Colonic mucosa (tissue), 4 donors: Measurements from ENCODE around the gene AGTR2. TPM values are rescaled to one million over a fixed set of nuclear protein-coding genes. Genes with fewer than 3 reads are reported as not detected.
A peak's percentile ranks its signal among the peaks of the same experiment; 100 is the strongest.
"Not testable (repeated sequence)": the region's sequence is repeated elsewhere in the genome, so short reads cannot be mapped to it uniquely, and the experiment has no call there.

Source experiments
- DNase-seq: peaks from one replicate; pipeline ENCODE4 v3.0.0-alpha.2; 2020
- H3K27ac ChIP-seq: fragments of 200-600 bp; one replicate; pipeline ENCODE4 v1.8.0; 2021
- H3K27me3 ChIP-seq: fragments of 200-600 bp; one replicate; pipeline ENCODE4 v1.8.0; 2021
- H3K36me3 ChIP-seq: fragments of 200-600 bp; one replicate; pipeline ENCODE4 v1.8.0; 2021
- H3K4me1 ChIP-seq: fragments of 200-600 bp; one replicate; pipeline ENCODE4 v1.8.0; 2021; ENCODE audit warnings: mild to moderate bottlenecking
- H3K4me3 ChIP-seq: fragments of 200-600 bp; one replicate; pipeline ENCODE4 v1.8.0; 2021
- H3K9ac ChIP-seq, 2 donors: one replicate each; pipeline ENCODE4 v1.7.0; 2013; ENCODE audit warnings: control low read depth in 2 of 2, low read depth in 2 of 2, low read length in 2 of 2
- H3K9me3 ChIP-seq: fragments of 200-600 bp; one replicate; pipeline ENCODE4 v1.8.0; 2021
- intact Hi-C: fragments of 100-400 bp; cut with DNase I; formaldehyde crosslinking; loops from one replicate; pipeline ENCODE4 v1.14.1; 2022
- total RNA-seq, 2 donors: library from RNA; stranded (reverse); fragmentation: NEBNext Ultra II Directional in 1 of 2; extraction: Animal tissue kit (Norgen Biotek cat#: 25700) in 1 of 2; gene quantifications; one replicate each; pipeline ENCODE4 v1.2.1, GENCODE V29; 2021
- TF ChIP-seq, protein P1 (sequence below): fragments of 200-600 bp; IDR thresholded peaks from one replicate; pipeline ENCODE4 v1.8.0; 2022; ENCODE audit warnings: antibody characterized with exemption, mild to moderate bottlenecking
- donor health status: healthy.
- donor health status: DM: no; HTN: no; CAD: no.
- donor health status: DM: no; HTN: no; CAD: no.

Gene AGTR2
- total RNA-seq, 2 donors from 2014 or later = 0.11 TPM; not detected in 1

GRCh38 chrX:116185163-116185562, 14.6 kb downstream of the AGTR2 start:
- DNase-seq = no peak
- TF ChIP-seq, protein P1, sequence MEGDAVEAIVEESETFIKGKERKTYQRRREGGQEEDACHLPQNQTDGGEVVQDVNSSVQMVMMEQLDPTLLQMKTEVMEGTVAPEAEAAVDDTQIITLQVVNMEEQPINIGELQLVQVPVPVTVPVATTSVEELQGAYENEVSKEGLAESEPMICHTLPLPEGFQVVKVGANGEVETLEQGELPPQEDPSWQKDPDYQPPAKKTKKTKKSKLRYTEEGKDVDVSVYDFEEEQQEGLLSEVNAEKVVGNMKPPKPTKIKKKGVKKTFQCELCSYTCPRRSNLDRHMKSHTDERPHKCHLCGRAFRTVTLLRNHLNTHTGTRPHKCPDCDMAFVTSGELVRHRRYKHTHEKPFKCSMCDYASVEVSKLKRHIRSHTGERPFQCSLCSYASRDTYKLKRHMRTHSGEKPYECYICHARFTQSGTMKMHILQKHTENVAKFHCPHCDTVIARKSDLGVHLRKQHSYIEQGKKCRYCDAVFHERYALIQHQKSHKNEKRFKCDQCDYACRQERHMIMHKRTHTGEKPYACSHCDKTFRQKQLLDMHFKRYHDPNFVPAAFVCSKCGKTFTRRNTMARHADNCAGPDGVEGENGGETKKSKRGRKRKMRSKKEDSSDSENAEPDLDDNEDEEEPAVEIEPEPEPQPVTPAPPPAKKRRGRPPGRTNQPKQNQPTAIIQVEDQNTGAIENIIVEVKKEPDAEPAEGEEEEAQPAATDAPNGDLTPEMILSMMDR = no peak
- intact Hi-C loops = no loop called here

DNA sequence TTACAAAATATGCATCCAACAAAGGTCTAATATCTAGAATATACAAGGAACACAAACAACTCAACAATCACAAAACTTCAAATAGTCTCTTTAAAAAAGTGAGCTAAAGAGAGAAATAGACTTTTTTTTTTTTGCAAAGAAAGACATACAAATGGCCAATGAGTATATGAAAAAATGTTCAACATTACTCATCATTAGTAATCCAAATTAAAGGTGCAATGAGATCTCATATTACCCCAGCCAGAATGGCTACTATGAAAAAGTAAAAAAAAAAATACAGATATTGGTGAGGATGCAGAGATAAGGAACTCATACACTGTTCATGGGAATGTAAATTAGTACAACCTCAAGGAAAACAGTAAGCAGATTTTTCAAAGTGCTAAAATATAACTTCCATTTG, 24.1 kb downstream of the AGTR2 start:
- DNase-seq = no peak
- Histone ChIP-seq H3K27ac (no peak overlapping the region), H3K4me3 (no peak overlapping the region), H3K27me3 (no peaks in the 10 kb centered on the region), H3K9ac (no peak overlapping the region), H3K4me1 (no peaks in the 10 kb centered on the region), H3K36me3 (no peaks in the 10 kb centered on the region), H3K9me3 (no peaks in the 10 kb centered on the region)
- intact Hi-C loops = no loop called here
- TF ChIP-seq, protein P1 = no peak

More at GRCh38 chrX:116185163-116185562, 14.6 kb downstream of the AGTR2 start:
- no peak overlapping the region for H3K27ac ChIP-seq
- H3K9ac ChIP-seq = no peak overlapping the region
- no peaks in the 10 kb centered on the region for H3K27me3 ChIP-seq
- H3K9me3 ChIP-seq = no peaks in the 10 kb centered on the region
- no peaks in the 10 kb centered on the region for H3K4me1 ChIP-seq
- H3K36me3 ChIP-seq = no peaks in the 10 kb centered on the region
- H3K4me3 ChIP-seq = no peak overlapping the region

- intact Hi-C loops = no loop called here
- H3K9me3 ChIP-seq = no peaks in the 10 kb centered on the region
- no peak for DNase-seq
- H3K36me3 ChIP-seq = no peaks in the 10 kb centered on the region
- TF ChIP-seq, protein P1 = no peak
- H3K9ac ChIP-seq = no peak overlapping the region
- H3K27me3 ChIP-seq = peaks cover 2% of the 10 kb centered on the region
- H3K4me3 ChIP-seq = no peak overlapping the region
- H3K27ac ChIP-seq = no peak overlapping the region
- H3K4me1 ChIP-seq = no peaks in the 10 kb centered on the region
Measured at GRCh38 chrX:116198235-116198634, 27.7 kb downstream of the AGTR2 start.

DNA sequence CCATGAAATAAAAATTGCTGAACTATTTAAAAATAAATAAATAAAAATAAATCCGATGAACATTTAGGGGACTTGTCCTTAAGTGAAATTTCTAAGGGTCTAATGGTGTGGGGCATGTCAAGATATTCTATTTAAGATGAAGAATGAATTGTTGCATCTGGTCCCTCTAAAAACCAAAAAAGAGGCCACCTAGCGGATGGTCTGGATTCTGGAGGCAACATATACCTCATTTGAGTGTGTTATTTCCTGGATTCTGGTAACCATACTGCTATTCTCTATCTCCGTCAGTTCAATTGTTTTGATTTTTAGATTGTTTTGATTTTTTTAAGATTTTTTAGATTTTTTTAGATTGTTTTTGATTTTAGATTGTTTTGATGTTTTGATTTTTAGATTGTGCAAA, 28.3 kb downstream of the AGTR2 start:
- H3K9me3 ChIP-seq = no peaks in the 10 kb centered on the region
- H3K27me3 ChIP-seq = peaks cover 2% of the 10 kb centered on the region
- H3K36me3 ChIP-seq = no peaks in the 10 kb centered on the region
- no peak for DNase-seq
- TF ChIP-seq, protein P1 = no peak
- no peak overlapping the region for H3K4me3 ChIP-seq
- no peaks in the 10 kb centered on the region for H3K4me1 ChIP-seq
- intact Hi-C loops = no loop called here
- no peak overlapping the region for H3K9ac ChIP-seq
- H3K27ac ChIP-seq = no peak overlapping the region

DNA sequence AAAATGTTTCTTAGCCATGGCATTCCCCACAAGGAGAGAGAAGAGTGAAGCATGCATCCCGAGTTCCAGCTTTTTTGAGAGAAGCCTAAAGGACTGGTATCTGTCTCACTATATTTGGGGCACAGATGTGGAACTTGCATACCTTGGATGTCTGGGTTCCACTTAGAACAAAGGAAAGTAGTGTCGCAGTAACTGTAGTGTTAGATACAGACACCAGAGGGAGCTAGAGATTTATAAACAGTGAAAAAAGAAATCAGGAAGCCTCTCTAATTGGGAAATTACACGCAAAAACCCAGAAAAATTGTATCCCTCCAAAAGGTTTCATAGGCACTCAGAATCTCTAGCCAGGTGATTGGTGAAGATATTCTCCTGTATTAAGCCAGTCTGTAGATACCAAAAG, 34.4 kb downstream of the AGTR2 start:
- TF ChIP-seq, protein P1 = peak; percentile 63
- no peak overlapping the region for H3K9ac ChIP-seq
- H3K27me3 ChIP-seq = peaks cover 2% of the 10 kb centered on the region
- no peak overlapping the region for H3K4me3 ChIP-seq
- DNase-seq = no peak
- H3K9me3 ChIP-seq = no peaks in the 10 kb centered on the region
- H3K36me3 ChIP-seq = no peaks in the 10 kb centered on the region
- intact Hi-C loops = loop anchor here (5.0 to 10.0 kb wide), 2 partner anchors 210 to 457 kb away; no protein-coding TSS in a partner anchor
- H3K27ac ChIP-seq = no peak overlapping the region
- H3K4me1 ChIP-seq = no peaks in the 10 kb centered on the region

- Histone ChIP-seq H3K36me3 (no peaks in the 10 kb centered on the region), H3K27me3 (no peaks in the 10 kb centered on the region), H3K9ac (no peak overlapping the region), H3K27ac (no peak overlapping the region), H3K4me3 (no peak overlapping the region), H3K4me1 (no peaks in the 10 kb centered on the region), H3K9me3 (no peaks in the 10 kb centered on the region)
- no peak for DNase-seq
- TF ChIP-seq, protein P1 = no peak
- intact Hi-C loops = no loop called here
Measured at GRCh38 chrX:116213262-116213661, 42.7 kb downstream of the AGTR2 start.

DNA sequence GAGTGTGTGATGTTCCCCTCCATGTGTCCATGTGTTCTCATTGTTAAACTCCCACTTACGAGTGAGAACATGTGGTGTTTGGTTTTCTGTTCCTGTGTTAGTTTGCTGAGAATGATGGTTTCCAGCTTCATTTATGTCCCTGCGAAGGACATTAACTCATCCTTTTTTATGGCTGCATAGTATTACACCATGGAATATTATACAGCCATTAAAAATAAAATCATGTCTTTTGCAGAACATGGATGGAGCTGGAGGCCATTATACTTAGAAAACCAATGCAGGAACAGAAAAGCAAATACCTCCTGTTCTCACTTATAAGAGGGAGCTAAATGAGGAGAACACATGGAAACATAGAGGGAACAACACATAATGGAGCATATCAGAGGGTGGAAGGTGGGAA, 46.5 kb downstream of the AGTR2 start:
- H3K36me3 ChIP-seq, H3K9ac ChIP-seq, intact Hi-C loops, DNase-seq, H3K27ac ChIP-seq, H3K4me3 ChIP-seq, H3K4me1 ChIP-seq, H3K9me3 ChIP-seq, H3K27me3 ChIP-seq: not testable (repeated sequence)
